Endothelial cell of umbilical vein (primary cell): Measurements from ENCODE around the gene EPAS1.

Experiments used
- CTCF ChIP-seq, 2 donors: IDR thresholded peaks; 1 replicate in 1 of 2; 2 replicates in 1 of 2; pipeline ENCODE4 v1.5.1; 2011; ENCODE audit warnings: low read length in 2 of 2, mild to moderate bottlenecking in 2 of 2, moderate library complexity in 2 of 2, control low read depth in 1 of 2, inconsistent platforms in 1 of 2, low read depth in 1 of 2; ENCODE audit not compliant: insufficient read depth in 1 of 2; ENCODE audit errors: extremely low read depth in 1 of 2
- EZH2 ChIP-seq: IDR thresholded peaks from 2 replicates; pipeline ENCODE4 v1.6.1; 2012; ENCODE audit warnings: borderline replicate concordance, low read depth, mild to moderate bottlenecking, moderate library complexity, low read length, inconsistent platforms; ENCODE audit not compliant: severe bottlenecking
- FOS ChIP-seq: IDR thresholded peaks from 2 replicates; pipeline ENCODE4 v1.6.1; 2011; ENCODE audit warnings: mild to moderate bottlenecking, low read length, moderate library complexity, borderline replicate concordance; ENCODE audit not compliant: insufficient read depth
- GATA2 ChIP-seq: IDR thresholded peaks from 2 replicates; pipeline ENCODE4 v1.7.0; 2011; ENCODE audit warnings: low read depth, mild to moderate bottlenecking, moderate library complexity, mixed read lengths, low read length; ENCODE audit not compliant: insufficient read length, insufficient read depth
- JUN ChIP-seq: IDR thresholded peaks from 2 replicates; pipeline ENCODE4 v1.6.1; 2011; ENCODE audit warnings: borderline replicate concordance, low read depth; ENCODE audit not compliant: insufficient read length, insufficient read depth
- MAX ChIP-seq: IDR thresholded peaks from 2 replicates; pipeline ENCODE4 v1.6.1; 2011; ENCODE audit not compliant: insufficient read depth, insufficient read length
- MYC ChIP-seq: IDR thresholded peaks from one replicate; pipeline ENCODE4 v1.6.1; 2011; ENCODE audit warnings: mild to moderate bottlenecking, low read depth, low read length
- POLR2A ChIP-seq: IDR thresholded peaks from 2 replicates; pipeline ENCODE4 v1.6.1; 2012; ENCODE audit warnings: low read depth, mild to moderate bottlenecking, control low read depth, low read length
- POLR2AphosphoS5 ChIP-seq: IDR thresholded peaks from 2 replicates; pipeline ENCODE4 v1.6.1; 2012; ENCODE audit warnings: low read depth, mild to moderate bottlenecking, control low read depth, low read length, moderate library complexity; ENCODE audit not compliant: insufficient read depth

- no peak for TF ChIP-seq CTCF (IDR thresholded peaks at IDR 0.05; ENCODE audit: extremely low read depth in 1 of 2, insufficient read depth in 1 of 2, low read depth in 1 of 2, low read length in 2 of 2)
- no peak for TF ChIP-seq POLR2A
- no peak for TF ChIP-seq POLR2AphosphoS5
- no peak for TF ChIP-seq EZH2
- no peak for TF ChIP-seq MAX
- no peak for TF ChIP-seq JUN
- no peak for TF ChIP-seq MYC
- no peak for TF ChIP-seq FOS
- no peak for TF ChIP-seq GATA2
Measured at GRCh38 chr2:46355756-46356155, 58.5 kb downstream of the EPAS1 start.
